Common myeloid progenitor, CD34-positive (primary cell): ENCODE results near the gene AKAP6.

Experiments used
- CTCF ChIA-PET: fragments of 350-600 bp; sonication (Branson Sonifier 250); formaldehyde crosslinking; loops from one replicate; lab custom pipeline; 2021; ENCODE audit warnings: antibody characterized with exemption; lab: Charles Lee
- POLR2A ChIA-PET: fragments of 350-600 bp; sonication (Branson Sonifier 250); formaldehyde crosslinking; loops from one replicate; lab custom pipeline; 2021; ENCODE audit warnings: antibody characterized with exemption; lab: Charles Lee
- DNase-seq, 3 donors: peaks; one replicate each; pipeline versions ENCODE4 v3.0.0 to v3.0.0-alpha.2; 2013
- H3K27ac ChIP-seq, 2 experiments: 1 replicate in 1 of 2; 2 replicates in 1 of 2; pipeline ENCODE4 v1.7.0; 2013; ENCODE audit warnings: inconsistent platforms in 2 of 2, low read length in 2 of 2, mild to moderate bottlenecking in 2 of 2, low read depth in 1 of 2, moderate library complexity in 1 of 2; ENCODE audit not compliant: severe bottlenecking in 2 of 2, insufficient read depth in 1 of 2, poor library complexity in 1 of 2
- H3K27me3 ChIP-seq, 5 experiments: replicated peaks in 2 of 5; 1 replicate in 3 of 5; 2 replicates in 2 of 5; pipeline versions ENCODE4 v1.6.1 to v1.7.0; 2013; ENCODE audit warnings: low read length in 4 of 5, mild to moderate bottlenecking in 2 of 5, moderate library complexity in 2 of 5, inconsistent platforms in 1 of 5; ENCODE audit not compliant: insufficient read depth in 5 of 5, control insufficient read depth in 4 of 5
- H3K36me3 ChIP-seq, 4 experiments: 1 replicate in 2 of 4; 2 replicates in 2 of 4; pipeline versions ENCODE4 v1.6.1 to v1.7.0; 2013; ENCODE audit warnings: low read length in 3 of 4, control low read depth in 1 of 4, mild to moderate bottlenecking in 1 of 4; ENCODE audit not compliant: control insufficient read depth in 4 of 4, insufficient read depth in 4 of 4
- H3K4me1 ChIP-seq, 4 experiments: 1 replicate in 3 of 4; 2 replicates in 1 of 4; pipeline versions ENCODE4 v1.6.1 to v1.7.1; 2013; ENCODE audit warnings: low read length in 3 of 4, mild to moderate bottlenecking in 3 of 4, control low read depth in 1 of 4, inconsistent platforms in 1 of 4, moderate library complexity in 1 of 4; ENCODE audit not compliant: control insufficient read depth in 4 of 4, insufficient read depth in 4 of 4; ENCODE audit errors: control extremely low read depth in 1 of 4
- H3K4me3 ChIP-seq, 7 experiments: 1 replicate in 4 of 7; 2 replicates in 3 of 7; pipeline versions ENCODE4 v1.5.1 to v1.7.0; 2013; ENCODE audit warnings: mild to moderate bottlenecking in 7 of 7, low read length in 6 of 7, moderate library complexity in 6 of 7, inconsistent platforms in 2 of 7, low read depth in 2 of 7, control low read depth in 1 of 7; ENCODE audit not compliant: insufficient read depth in 4 of 7, control insufficient read depth in 1 of 7; ENCODE audit errors: extremely low read depth in 1 of 7
- H3K9me3 ChIP-seq, 5 experiments: 1 replicate in 4 of 5; 2 replicates in 1 of 5; pipeline versions ENCODE4 v1.6.1 to v1.7.1; 2013; ENCODE audit warnings: low read length in 4 of 5, mild to moderate bottlenecking in 2 of 5, inconsistent platforms in 1 of 5, low read depth in 1 of 5, moderate library complexity in 1 of 5; ENCODE audit not compliant: control insufficient read depth in 4 of 5, insufficient read depth in 2 of 5; ENCODE audit errors: control extremely low read depth in 1 of 5
- WGBS: methylation state at CpG from one replicate; pipeline ENCODE4 v1.1.5; 2013; ENCODE audit not compliant: insufficient coverage; 5-methylcytosine and 5-hydroxymethylcytosine counted together

Gene AKAP6

DNA sequence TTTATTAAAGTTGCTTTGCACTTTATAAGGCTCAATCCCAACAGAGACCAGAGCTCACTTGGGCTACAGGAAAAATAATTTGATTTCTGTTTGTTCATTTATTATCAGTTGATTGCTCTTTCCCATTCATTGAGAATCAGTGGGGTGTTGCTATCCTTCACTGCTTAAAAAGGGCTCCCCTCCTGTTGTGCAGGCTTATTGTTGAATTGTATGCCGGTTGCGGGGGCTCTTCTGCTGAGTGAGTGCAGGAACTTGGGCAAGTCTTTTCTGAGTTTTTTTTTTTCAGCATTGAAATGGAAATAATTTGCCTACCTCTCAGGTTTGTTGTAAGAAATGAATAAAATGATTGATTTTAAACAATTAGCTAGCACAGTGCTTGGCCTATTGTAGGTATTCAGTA, 32.6 kb downstream of the AKAP6 start:
- Histone ChIP-seq H3K36me3 (no peaks in the 10 kb centered on the region), H3K4me1 (no peaks in the 10 kb centered on the region)
- CTCF ChIA-PET: interaction anchor here (0.6 kb wide), 1 partner anchor 511 kb away, joined by 3 read pairs; no protein-coding TSS in a partner anchor

DNA sequence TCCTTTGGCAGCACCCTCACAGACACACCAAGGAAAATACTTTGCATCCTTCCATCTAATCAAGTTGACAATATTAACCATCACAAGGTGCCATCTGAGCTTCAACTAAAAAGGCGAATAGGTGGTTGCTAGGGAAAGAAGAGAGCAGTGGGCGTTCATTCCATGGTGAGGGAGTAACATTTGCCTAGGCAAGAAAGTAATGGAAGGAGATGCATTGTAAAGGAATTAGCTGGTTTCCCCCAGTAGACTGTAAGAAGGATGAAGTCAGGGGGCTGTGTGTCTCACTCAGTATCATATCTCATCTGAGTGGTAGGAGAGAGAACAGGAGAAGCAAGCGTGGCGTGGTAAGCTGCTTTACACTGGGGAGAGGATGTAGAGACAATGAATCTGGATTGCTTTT, 34.7 kb downstream of the AKAP6 start:
- no peak for DNase-seq
- ChIA-PET CTCF (no interaction called here), POLR2A (no interaction called here)
- Histone ChIP-seq H3K4me3 (no peak overlapping the region), H3K4me1 (no peaks in the 10 kb centered on the region), H3K36me3 (no peaks in the 10 kb centered on the region), H3K27me3 (no peaks in the 10 kb centered on the region), H3K9me3 (no peaks in the 10 kb centered on the region), H3K27ac (no peak overlapping the region)
- 100% methylated on average over 4 of the region's 4 CpGs for WGBS

More for the DNA sequence above, 32.6 kb downstream of the AKAP6 start:
- POLR2A ChIA-PET: no interaction called here
- H3K27me3 ChIP-seq: no peaks in the 10 kb centered on the region
- no peaks in the 10 kb centered on the region for H3K9me3 ChIP-seq
- DNase-seq: no peak
- WGBS: no CpG with 5 or more reads among the region's 2 CpGs
- H3K4me3 ChIP-seq: no peak overlapping the region
- no peak overlapping the region for H3K27ac ChIP-seq

DNA sequence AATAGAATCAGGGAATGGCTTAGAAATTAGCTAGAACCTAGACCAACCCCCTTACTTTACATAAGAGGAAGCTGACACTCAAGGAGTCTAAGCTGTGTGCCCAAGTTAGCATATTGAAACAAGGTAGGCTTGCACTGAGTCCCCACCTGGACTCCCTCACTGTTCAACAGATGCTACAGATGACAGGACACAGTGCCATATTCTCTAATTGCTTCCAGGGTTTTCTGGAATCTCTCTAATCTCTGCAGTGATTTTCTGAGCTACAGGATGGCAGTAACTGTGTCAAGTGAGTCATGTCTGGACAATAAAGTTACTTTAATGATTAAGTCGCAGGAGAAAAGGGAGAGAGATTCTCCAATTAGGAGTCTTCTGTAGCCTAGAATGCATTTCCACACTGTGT, 35.8 kb downstream of the AKAP6 start:
- no peak overlapping the region for H3K27ac ChIP-seq
- no peak for DNase-seq
- POLR2A ChIA-PET: no interaction called here
- no peaks in the 10 kb centered on the region for H3K36me3 ChIP-seq
- H3K4me3 ChIP-seq: no peak overlapping the region
- CTCF ChIA-PET: no interaction called here
- H3K27me3 ChIP-seq: no peaks in the 10 kb centered on the region
- H3K9me3 ChIP-seq: no peaks in the 10 kb centered on the region
- 100% methylated on average over 1 of the region's 1 CpG for WGBS
- no peaks in the 10 kb centered on the region for H3K4me1 ChIP-seq

- Histone ChIP-seq H3K27me3 (no peaks in the 10 kb centered on the region), H3K27ac (no peak overlapping the region), H3K4me1 (no peaks in the 10 kb centered on the region), H3K9me3 (no peaks in the 10 kb centered on the region), H3K4me3 (no peak overlapping the region), H3K36me3 (no peaks in the 10 kb centered on the region)
- DNase-seq: no peak
- CTCF ChIA-PET: no interaction called here
- POLR2A ChIA-PET: no interaction called here
Measured at GRCh38 chr14:32366256-32366879, 37.3 kb downstream of the AKAP6 start.

GRCh38 chr14:32366986-32367385, 37.9 kb downstream of the AKAP6 start:
- POLR2A ChIA-PET: no interaction called here
- Histone ChIP-seq H3K27me3 (no peaks in the 10 kb centered on the region), H3K27ac (no peak overlapping the region), H3K4me1 (no peaks in the 10 kb centered on the region), H3K36me3 (no peaks in the 10 kb centered on the region), H3K9me3 (no peaks in the 10 kb centered on the region), H3K4me3 (no peak overlapping the region)
- WGBS: 100% methylated on average over 1 of the region's 4 CpGs
- no peak for DNase-seq
- CTCF ChIA-PET: interaction anchor here (1.2 kb wide), 1 partner anchor 23 kb away, joined by 3 read pairs; no protein-coding TSS in a partner anchor

- Histone ChIP-seq H3K27me3 (no peaks in the 10 kb centered on the region), H3K36me3 (no peaks in the 10 kb centered on the region), H3K27ac (no peak overlapping the region), H3K9me3 (no peaks in the 10 kb centered on the region), H3K4me1 (no peaks in the 10 kb centered on the region), H3K4me3 (no peak overlapping the region)
- POLR2A ChIA-PET: no interaction called here
- CTCF ChIA-PET: interaction anchor here (1.2 kb wide), 1 partner anchor 22 kb away, joined by 3 read pairs; no protein-coding TSS in a partner anchor
- no peak for DNase-seq
Measured at GRCh38 chr14:32367516-32367915, 38.4 kb downstream of the AKAP6 start.

GRCh38 chr14:32368107-32368506, 39.0 kb downstream of the AKAP6 start:
- Histone ChIP-seq H3K27me3 (no peaks in the 10 kb centered on the region), H3K4me1 (no peaks in the 10 kb centered on the region)
- CTCF ChIA-PET: interaction anchor here (1.2 kb wide), 1 partner anchor 22 kb away, joined by 3 read pairs; no protein-coding TSS in a partner anchor

More at GRCh38 chr14:32368107-32368506, 39.0 kb downstream of the AKAP6 start:
- no peak for DNase-seq
- Histone ChIP-seq H3K4me3 (no peak overlapping the region), H3K27ac (no peak overlapping the region), H3K36me3 (no peaks in the 10 kb centered on the region), H3K9me3 (no peaks in the 10 kb centered on the region)
- WGBS: 100% methylated on average over 1 of the region's 3 CpGs
- POLR2A ChIA-PET: no interaction called here
